GM18502 (cell line): ENCODE results near the gene MCUR1.

ENCODE experiments used
- ATAC-seq: cut with Tn5 transposase; IDR thresholded peaks from one replicate; pipeline ENCODE4 v1.9.1; 2021; ENCODE audit warnings: mild to moderate bottlenecking; ENCODE audit not compliant: unreplicated experiment, poor library complexity

The MCUR1 gene

DNA sequence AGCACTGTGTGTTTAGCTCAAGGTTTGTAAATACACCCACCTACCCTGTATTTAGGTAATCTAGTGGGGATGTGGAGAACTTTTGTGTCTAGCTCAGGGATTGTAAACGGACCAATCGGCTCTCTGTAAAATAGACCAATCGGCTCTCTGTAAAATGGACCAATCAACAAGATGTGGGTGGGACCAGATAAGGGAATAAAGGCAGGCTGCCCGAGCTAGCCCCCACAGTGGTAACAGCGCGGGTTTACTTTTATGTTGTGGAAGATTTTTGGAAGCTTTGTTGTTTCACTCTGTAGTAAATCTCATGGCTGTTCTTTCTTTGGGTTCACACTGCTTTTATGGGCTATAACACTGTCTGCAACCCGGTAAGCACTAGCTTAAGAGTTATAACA is 70.6 kb downstream of the MCUR1 start:
- ATAC-seq, result no peak

DNA sequence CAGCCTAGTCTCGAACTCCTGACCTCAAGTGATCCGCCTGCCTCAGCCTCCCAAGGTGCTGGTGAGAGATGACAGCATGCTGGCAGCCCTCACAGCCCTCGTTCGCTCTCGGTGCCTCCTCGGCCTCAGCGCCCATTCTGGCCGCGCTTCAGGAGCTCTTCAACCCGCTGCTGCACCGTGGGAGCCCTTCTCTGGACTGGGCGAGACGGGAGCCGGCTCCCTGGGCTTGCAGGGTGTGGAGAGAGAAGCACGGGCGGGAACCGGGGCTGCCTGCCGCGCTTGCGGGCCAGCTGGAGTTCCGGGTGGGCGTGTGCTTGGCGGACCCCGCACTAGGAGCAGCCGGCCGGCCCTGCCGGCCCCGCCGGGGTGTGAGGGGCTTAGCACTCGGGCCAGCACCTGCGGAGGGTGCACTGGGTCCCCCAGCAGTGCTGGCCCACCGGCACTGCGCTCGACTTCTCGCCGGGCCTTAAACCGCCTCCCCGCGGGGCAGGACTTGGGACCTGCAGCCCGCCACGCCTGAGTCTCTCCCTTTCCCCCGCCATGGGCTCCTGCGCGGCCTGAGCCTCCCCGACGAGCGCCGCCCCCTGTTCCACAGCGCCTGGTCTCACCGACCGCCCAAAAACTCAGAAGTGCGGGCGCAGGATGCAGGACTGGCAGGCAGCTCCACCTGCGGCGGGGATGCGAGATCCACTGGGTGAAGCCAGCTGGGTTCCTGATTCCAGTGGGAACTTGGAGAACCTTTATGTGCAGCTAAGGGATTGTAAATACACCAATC is 71.2 kb downstream of the MCUR1 start:
- no peak for ATAC-seq

DNA sequence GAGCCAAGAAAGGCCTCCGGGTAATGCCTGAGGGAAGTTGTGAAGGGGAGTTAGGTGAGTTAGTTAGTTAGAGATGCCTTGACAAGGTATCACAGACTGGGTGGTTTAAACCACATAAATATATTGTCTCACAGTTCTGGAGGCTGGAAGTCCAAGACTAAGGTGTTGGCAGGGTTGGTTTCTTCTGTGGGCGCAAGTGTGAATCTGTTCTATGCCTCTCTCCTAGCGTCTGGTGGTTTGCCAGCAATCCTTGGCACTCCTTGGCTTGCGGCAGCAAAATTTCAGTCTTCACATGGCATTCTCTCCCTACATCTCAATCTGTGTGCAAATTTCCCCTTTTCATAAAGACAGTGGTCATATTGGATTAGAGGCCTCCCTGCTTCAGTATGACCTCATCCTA is 73.0 kb downstream of the MCUR1 start:
- ATAC-seq, result no peak
